HCT116 (cell line): Measurements from ENCODE around the gene MTHFSD. TPM values are rescaled to one million over a fixed set of nuclear protein-coding genes. Genes with fewer than 3 reads are reported as not detected.

Experiments
- ATAC-seq: fragments of 200-7000 bp; cut with Tn5 transposase; 2 replicates; pipeline ENCODE4 v1.9.1; 2020; ENCODE audit warnings: mild to moderate bottlenecking, moderate library complexity
- BruUV-seq: library from RNA; stranded (reverse); fragments of 400-500 nt; replicated peaks from 2 replicates; lab custom pipeline; 2021; lab: Mats Ljungman, UMichigan
- CTCF ChIA-PET: fragments of 300-600 bp; sonication (Branson Sonifier 250); formaldehyde crosslinking; loops from one replicate; lab custom pipeline; 2021; ENCODE audit warnings: antibody characterized with exemption; lab: Charles Lee
- POLR2A ChIA-PET: fragments of 300-600, 350-600 bp; sonication (Branson Sonifier 250); formaldehyde crosslinking; loops from one replicate; lab custom pipeline; 2021; ENCODE audit warnings: antibody characterized with exemption; lab: Charles Lee
- RAD21 ChIA-PET, 2 experiments: fragments of 300-600 bp; sonication (Branson Sonifier 250); formaldehyde crosslinking; loops; one replicate each; lab custom pipeline; 2023; ENCODE audit warnings: low total read pairs in 2 of 2; ENCODE audit not compliant: uncharacterized antibody in 2 of 2, unreplicated experiment in 2 of 2, low non-redundant PET in 1 of 2; lab: Charles Lee
- DNase-seq: peaks from one replicate; pipeline ENCODE4 v3.0.0-alpha.2; 2010; ENCODE audit warnings: low read depth, low spot score
- H2AFZ ChIP-seq: fragments of 200-600 bp; shearing (Covaris generic), sonication (generic); 2 replicates; pipeline ENCODE4 v1.6.1; 2017; ENCODE audit warnings: low read depth, mixed run types, mixed read lengths, antibody characterized with exemption, low read length; ENCODE audit not compliant: poor library complexity, severe bottlenecking
- H3K27ac ChIP-seq: 2 replicates; pipeline ENCODE4 v1.5.1; 2012; ENCODE audit warnings: low read depth, low read length
- H3K27me3 ChIP-seq: fragments of 200-600 bp; sonication (generic); 2 replicates; pipeline ENCODE4 v1.6.1; 2016; ENCODE audit warnings: mixed run types, low read length, mixed read lengths; ENCODE audit not compliant: insufficient read depth
- H3K36me3 ChIP-seq, 2 experiments: fragments of 200-500 bp in 1 of 2; fragments of 200-600 bp in 1 of 2; sonication (Bioruptor generic) in 1 of 2; sonication (generic) in 1 of 2; 2 replicates each; pipeline versions ENCODE4 v1.5.1 to v1.6.1; 2014 to 2016; ENCODE audit warnings: low read length in 2 of 2, inconsistent platforms in 1 of 2, mixed read lengths in 1 of 2, mixed run types in 1 of 2; ENCODE audit not compliant: insufficient read depth in 2 of 2, control insufficient read depth in 1 of 2
- H3K4me1 ChIP-seq, 2 experiments: fragments of 200-600 bp in 1 of 2; sonication (generic) in 1 of 2; 2 replicates each; pipeline versions ENCODE4 v1.5.1 to v1.6.1; 2012 to 2017; ENCODE audit warnings: low read length in 2 of 2, inconsistent platforms in 1 of 2, mild to moderate bottlenecking in 1 of 2, mixed read lengths in 1 of 2, mixed run types in 1 of 2, moderate library complexity in 1 of 2; ENCODE audit not compliant: insufficient read depth in 2 of 2, control insufficient read depth in 1 of 2
- H3K4me2 ChIP-seq: fragments of 200-600 bp; sonication (generic); 2 replicates; pipeline ENCODE4 v1.6.1; 2017; ENCODE audit warnings: mixed run types, low read length, mixed read lengths
- H3K4me3 ChIP-seq, 2 experiments: fragments of 200-600 bp in 1 of 2; sonication (generic) in 1 of 2; replicated peaks in 1 of 2; 2 replicates each; pipeline ENCODE4 v1.5.1; 2011 to 2016; ENCODE audit warnings: low read length in 2 of 2, control low read depth in 1 of 2, low read depth in 1 of 2, mild to moderate bottlenecking in 1 of 2, mixed read lengths in 1 of 2, mixed run types in 1 of 2
- H3K79me2 ChIP-seq: fragments of 200-600 bp; sonication (generic); 2 replicates; pipeline ENCODE4 v1.6.1; 2017; ENCODE audit warnings: mild to moderate bottlenecking, mixed run types, low read length, moderate library complexity, mixed read lengths; ENCODE audit not compliant: insufficient read depth
- H3K9ac ChIP-seq: fragments of 200-600 bp; sonication (generic); 2 replicates; pipeline ENCODE4 v1.6.1; 2016; ENCODE audit warnings: low read length, mixed read lengths
- H3K9me2 ChIP-seq: fragments of 200-600 bp; sonication (generic), shearing (Covaris generic); 2 replicates; pipeline ENCODE4 v1.6.1; 2017; ENCODE audit warnings: mixed run types, mild to moderate bottlenecking, moderate library complexity; ENCODE audit not compliant: insufficient read depth
- H3K9me3 ChIP-seq, 2 experiments: fragments of 200-500 bp in 1 of 2; fragments of 200-600 bp in 1 of 2; sonication (Bioruptor generic) in 1 of 2; sonication (generic) in 1 of 2; 2 replicates each; pipeline ENCODE4 v1.6.1; 2014 to 2017; ENCODE audit warnings: low read length in 2 of 2, mixed read lengths in 2 of 2, inconsistent platforms in 1 of 2, low read depth in 1 of 2, mild to moderate bottlenecking in 1 of 2, mixed run types in 1 of 2, moderate library complexity in 1 of 2; ENCODE audit not compliant: control insufficient read depth in 1 of 2, insufficient read depth in 1 of 2
- H4K20me1 ChIP-seq: fragments of 200-600 bp; sonication (generic), shearing (Covaris generic); 2 replicates; pipeline ENCODE4 v1.6.1; 2017; ENCODE audit warnings: mixed run types, mild to moderate bottlenecking, moderate library complexity; ENCODE audit not compliant: insufficient read depth
- ATF3 ChIP-seq: IDR thresholded peaks from 2 replicates; pipeline ENCODE4 v1.6.1; 2012
- CBX3 ChIP-seq: IDR thresholded peaks from 2 replicates; pipeline ENCODE4 v1.6.1; 2012; ENCODE audit warnings: low read depth
- EGR1 ChIP-seq: IDR thresholded peaks from 2 replicates; pipeline ENCODE4 v1.6.1; 2012; ENCODE audit warnings: low read depth
- ELF1 ChIP-seq: IDR thresholded peaks from 2 replicates; pipeline ENCODE4 v1.6.1; 2012; ENCODE audit warnings: low read depth, borderline replicate concordance
- EZH2 ChIP-seq: fragments of 200-600 bp; sonication (generic); IDR thresholded peaks from 2 replicates; pipeline ENCODE4 v1.6.1; 2017; ENCODE audit warnings: antibody characterized with exemption, mixed run types
- JUND ChIP-seq: IDR thresholded peaks from 2 replicates; pipeline ENCODE4 v1.6.1; 2012
- POLR2A ChIP-seq: IDR thresholded peaks from 2 replicates; pipeline ENCODE4 v1.7.0; 2011; ENCODE audit warnings: borderline replicate concordance; ENCODE audit not compliant: insufficient read depth, insufficient read length; ENCODE audit errors: extremely low read depth
- SIN3A ChIP-seq: IDR thresholded peaks from 2 replicates; pipeline ENCODE4 v1.6.1; 2012; ENCODE audit warnings: low read depth
- TCF7L2 ChIP-seq: IDR thresholded peaks from 2 replicates; pipeline ENCODE4 v1.7.0; 2011; ENCODE audit warnings: borderline replicate concordance, inconsistent platforms; ENCODE audit not compliant: insufficient read depth, insufficient read length; ENCODE audit errors: extremely low read depth
- YY1 ChIP-seq: IDR thresholded peaks from 2 replicates; pipeline ENCODE4 v1.6.1; 2011; ENCODE audit warnings: low read length, low read depth, moderate library complexity, mild to moderate bottlenecking; ENCODE audit not compliant: insufficient replicate concordance; ENCODE audit errors: extremely low read depth
- ZBTB33 ChIP-seq: IDR thresholded peaks from 2 replicates; pipeline ENCODE4 v1.6.1; 2011; ENCODE audit warnings: mild to moderate bottlenecking, low read length, moderate library complexity; ENCODE audit not compliant: insufficient replicate concordance; ENCODE audit errors: extremely low read depth
- intact Hi-C: fragments of 100-400 bp; cut with micrococcal nuclease; formaldehyde crosslinking; loops from 2 replicates; pipeline ENCODE4 v1.10.0; 2022
- total RNA-seq: library from RNA; stranded (reverse); gene quantifications from one replicate; pipeline ENCODE4 v1.2.1, GENCODE V29; 2021; ENCODE audit not compliant: unreplicated experiment

The MTHFSD gene
- total RNA-seq, 1 experiment from 2014 or later: 33.1 TPM

GRCh38 chr16:86503830-86504229, 51.2 kb downstream of the MTHFSD start:
- no peak overlapping the region for H3K4me2 ChIP-seq
- H2AFZ ChIP-seq: no peak overlapping the region
- DNase-seq: no peak
- no peaks in the 10 kb centered on the region for H3K79me2 ChIP-seq
- no peak for TF ChIP-seq ELF1
- no peak for TF ChIP-seq CBX3
- no peak for TF ChIP-seq ATF3
- TF ChIP-seq POLR2A: no peak
- no peak for TF ChIP-seq EGR1
- TF ChIP-seq TCF7L2: no peak
- no peak for TF ChIP-seq SIN3A
- TF ChIP-seq ZBTB33: no peak
- TF ChIP-seq JUND: no peak
- TF ChIP-seq EZH2: no peak
- TF ChIP-seq YY1: no peak
- H3K36me3 ChIP-seq: no peaks in the 10 kb centered on the region
- BruUV-seq: no TSS peak
- H3K9ac ChIP-seq: no peak overlapping the region
- no peak for ATAC-seq
- no peaks in the 10 kb centered on the region for H3K9me3 ChIP-seq
- H3K4me1 ChIP-seq: peaks cover 4 to 8% of the 10 kb centered on the region in 2 experiments
- no peaks in the 10 kb centered on the region for H3K9me2 ChIP-seq
- intact Hi-C loops: no loop called here
- no peaks in the 10 kb centered on the region for H4K20me1 ChIP-seq
- RAD21 ChIA-PET: no interaction called here
- H3K27ac ChIP-seq: no peak overlapping the region
- no peak overlapping the region for H3K4me3 ChIP-seq
- peaks cover 49% of the 10 kb centered on the region for H3K27me3 ChIP-seq
- POLR2A ChIA-PET: no interaction called here
- CTCF ChIA-PET: interaction anchor here (1.2 kb wide), 1 partner anchor 251 kb away, joined by 3 read pairs; no protein-coding TSS in a partner anchor
